ENCODE data around the gene PRKAR1B. TPM values are rescaled to one million over a fixed set of nuclear protein-coding genes. Genes with fewer than 3 reads are reported as not detected.

PRKAR1B gene
- total RNA-seq, 2 donors from 2014 or later = 15.1 to 15.9 TPM

DNA sequence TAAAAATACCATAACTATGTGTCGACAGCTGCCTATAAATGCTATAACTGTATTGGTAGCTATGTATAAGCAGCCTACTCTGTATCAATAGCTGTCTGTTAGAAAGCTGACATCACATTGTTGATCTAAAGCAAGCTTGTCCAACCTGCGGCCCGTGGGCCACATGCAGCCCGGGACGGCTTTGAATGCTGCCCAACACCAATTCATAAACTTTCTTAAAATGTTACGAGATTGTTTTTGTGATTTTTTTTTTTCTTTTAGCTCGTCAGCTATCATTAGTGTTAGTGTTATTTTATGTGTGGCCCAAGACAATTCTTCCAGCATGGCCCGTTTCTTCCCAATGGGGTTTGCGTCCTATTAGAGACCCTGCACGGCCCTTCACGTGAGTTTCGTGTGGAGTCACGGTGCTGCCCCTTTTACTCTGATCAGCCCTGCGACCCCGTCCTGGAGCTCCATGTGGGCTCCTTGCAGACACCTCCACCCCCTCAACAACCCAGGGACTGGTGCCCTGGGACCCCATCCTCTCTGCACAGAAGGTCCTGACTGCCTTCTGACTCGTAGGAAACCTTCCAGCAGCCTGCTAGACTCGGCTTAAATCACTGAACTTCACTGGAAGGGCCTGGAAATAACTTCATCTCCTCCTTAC is 4.5 kb upstream of the PRKAR1B start:
- no peak for DNase-seq (ENCODE audit: low spot score)
- H3K27me3 ChIP-seq = no peaks in the 10 kb centered on the region
- H3K27ac ChIP-seq = peak overlapping the region; percentile 81 to 82
- TF ChIP-seq CTCF (IDR thresholded peaks at IDR 0.05) = no peak
- H3K4me1 ChIP-seq = peaks cover 0 to 45% of the 10 kb centered on the region in 2 donors
- peaks cover 9% of the 10 kb centered on the region for H3K36me3 ChIP-seq
- H3K9me3 ChIP-seq = peaks cover 4 to 8% of the 10 kb centered on the region in 2 donors
- H3K4me3 ChIP-seq = no peak overlapping the region

DNA sequence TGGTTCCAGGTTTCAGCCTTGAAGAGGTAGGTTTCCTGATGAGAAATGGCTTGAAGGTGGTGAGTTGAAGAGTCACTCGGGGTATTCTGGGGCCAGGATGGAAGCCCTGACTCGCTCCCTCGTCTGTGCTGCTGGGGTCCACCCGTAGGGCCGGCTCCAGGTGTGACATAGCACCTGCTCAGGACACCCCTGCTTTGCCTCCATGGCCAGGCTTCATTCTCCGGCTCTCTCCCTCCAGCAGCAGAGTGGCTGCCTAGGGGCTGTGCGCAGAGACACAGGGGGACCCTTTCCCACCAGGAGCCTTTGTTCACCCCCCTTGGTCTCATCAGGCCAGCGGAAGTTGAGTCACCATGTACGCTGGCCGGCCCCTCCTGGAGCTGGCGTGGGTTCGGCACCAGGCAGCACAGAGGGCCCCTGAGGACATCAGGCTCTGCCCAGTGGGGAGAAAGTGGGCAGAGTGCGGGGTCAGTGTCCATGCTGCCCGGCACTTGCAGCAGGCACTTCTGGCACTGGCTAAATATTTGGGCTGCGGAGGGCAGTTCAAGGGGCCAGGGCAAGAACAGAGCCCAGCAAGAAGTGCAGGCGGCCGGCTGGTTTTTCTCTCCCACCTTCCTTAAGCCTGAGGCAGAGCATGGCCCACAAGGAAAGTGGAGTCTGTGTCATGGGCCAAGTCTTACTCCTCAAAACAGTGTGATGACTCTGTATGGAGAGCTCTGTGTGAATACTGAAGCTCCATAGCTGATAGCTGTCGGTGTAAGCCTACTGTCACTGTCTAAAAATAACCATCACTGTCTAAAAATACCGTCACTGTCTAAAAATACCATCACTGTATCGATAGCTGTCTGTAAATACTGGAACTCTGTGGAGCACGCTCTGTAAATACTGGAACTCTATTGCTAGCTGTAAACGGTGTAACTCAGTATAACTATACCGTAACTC is 3.7 kb upstream of the PRKAR1B start:
- H3K36me3 ChIP-seq = peaks cover 9% of the 10 kb centered on the region
- peak overlapping the region in 1 of 2 donors; percentile 10 for H3K4me3 ChIP-seq
- DNase-seq (ENCODE audit: low spot score) = no peak
- H3K9me3 ChIP-seq = peaks cover 4 to 8% of the 10 kb centered on the region in 2 donors
- no peaks in the 10 kb centered on the region for H3K27me3 ChIP-seq
- H3K4me1 ChIP-seq = peaks cover 0 to 51% of the 10 kb centered on the region in 2 donors
- no peak for TF ChIP-seq CTCF (IDR thresholded peaks at IDR 0.05)
- H3K27ac ChIP-seq = peak overlapping the region; percentile 81 to 82

GRCh38 chr7:729140-730000 is 2.3 kb upstream of the PRKAR1B start:
- Histone ChIP-seq H3K4me1 (peaks cover 0 to 54% of the 10 kb centered on the region in 2 donors), H3K27me3 (no peaks in the 10 kb centered on the region), H3K36me3 (peaks cover 9% of the 10 kb centered on the region), H3K9me3 (peaks cover 1 to 4% of the 10 kb centered on the region in 2 donors), H3K4me3 (no peak overlapping the region), H3K27ac (peak overlapping the region; percentile 81 to 82)
- no peak for DNase-seq (ENCODE audit: low spot score)
- no peak for TF ChIP-seq CTCF (IDR thresholded peaks at IDR 0.05)

GRCh38 chr7:728602-729001 is 1.5 kb upstream of the PRKAR1B start:
- Histone ChIP-seq H3K36me3 (peaks cover 9% of the 10 kb centered on the region), H3K4me1 (peaks cover 0 to 54% of the 10 kb centered on the region in 2 donors), H3K27ac (peak overlapping the region in 1 of 2 donors; percentile 35), H3K9me3 (no peaks in the 10 kb centered on the region), H3K4me3 (no peak overlapping the region), H3K27me3 (no peaks in the 10 kb centered on the region)
- no peak for DNase-seq (ENCODE audit: low spot score)
- no peak for TF ChIP-seq CTCF (IDR thresholded peaks at IDR 0.05)

GRCh38 chr7:727806-728460 is 852 bp upstream of the PRKAR1B start:
- Histone ChIP-seq H3K9me3 (no peaks in the 10 kb centered on the region), H3K27me3 (no peaks in the 10 kb centered on the region), H3K36me3 (peaks cover 9% of the 10 kb centered on the region), H3K4me3 (peak overlapping the region; percentile 68 to 82), H3K4me1 (peaks cover 0 to 54% of the 10 kb centered on the region in 2 donors), H3K27ac (peak overlapping the region in 1 of 2 donors; percentile 35)
- no peak for DNase-seq (ENCODE audit: low spot score)
- no peak for TF ChIP-seq CTCF (IDR thresholded peaks at IDR 0.05)
